B cell (primary cell): ENCODE measurements around the gene PRPF38B. TPM values are rescaled to one million over a fixed set of nuclear protein-coding genes. Genes with fewer than 3 reads are reported as not detected.
A peak's percentile ranks its signal among the peaks of the same experiment; 100 is the strongest.

ENCODE experiments used
- ATAC-seq: fragments of 200-7000 bp; cut with Tn5 transposase; one replicate; pipeline ENCODE4 v1.10.0; 2021; ENCODE audit warnings: low read depth, mild to moderate bottlenecking, moderate number of reproducible peaks, moderate library complexity
- CTCF ChIA-PET: fragments of 350-600 bp; sonication (Branson Sonifier 250); formaldehyde crosslinking; loops from one replicate; lab custom pipeline; 2021; ENCODE audit warnings: antibody characterized with exemption, inconsistent platforms; lab: Charles Lee
- POLR2A ChIA-PET: fragments of 350-600 bp; sonication (Branson Sonifier 250); formaldehyde crosslinking; loops from one replicate; lab custom pipeline; 2021; ENCODE audit warnings: antibody characterized with exemption; lab: Charles Lee
- DNase-seq: peaks from one replicate; pipeline ENCODE4 v3.0.0; 2013
- H2AFZ ChIP-seq: 2 replicates; pipeline ENCODE4 v1.6.1; 2012; ENCODE audit warnings: mild to moderate bottlenecking, low read depth, low read length; ENCODE audit not compliant: insufficient read depth, poor library complexity, severe bottlenecking
- H3K27ac ChIP-seq, 2 donors: 1 replicate in 1 of 2; 2 replicates in 1 of 2; pipeline ENCODE4 v1.5.1; 2012 to 2013; ENCODE audit warnings: low read length in 2 of 2, mild to moderate bottlenecking in 2 of 2, moderate library complexity in 1 of 2
- H3K27me3 ChIP-seq, 4 experiments: fragments of 200-600 bp in 1 of 4; sonication (generic) in 1 of 4; replicated peaks in 1 of 4; 1 replicate in 2 of 4; 2 replicates in 2 of 4; pipeline versions ENCODE4 v1.6.1 to v1.7.0; 2013 to 2016; ENCODE audit warnings: low read length in 3 of 4, mild to moderate bottlenecking in 2 of 4, mixed read lengths in 1 of 4, moderate library complexity in 1 of 4; ENCODE audit not compliant: insufficient read depth in 4 of 4, control insufficient read depth in 3 of 4; ENCODE audit errors: control extremely low read depth in 1 of 4
- H3K36me3 ChIP-seq, 2 experiments: replicated peaks in 1 of 2; 1 replicate in 1 of 2; 2 replicates in 1 of 2; pipeline versions ENCODE4 v1.6.1 to v1.7.1; 2013; ENCODE audit warnings: low read length in 1 of 2; ENCODE audit not compliant: insufficient read depth in 2 of 2, control insufficient read depth in 1 of 2; ENCODE audit errors: control extremely low read depth in 1 of 2, extremely low read depth in 1 of 2
- H3K4me1 ChIP-seq, 2 donors: fragments of 200-600 bp in 1 of 2; sonication (generic) in 1 of 2; 1 replicate in 1 of 2; 2 replicates in 1 of 2; pipeline versions ENCODE4 v1.5.1 to v1.6.1; 2013 to 2017; ENCODE audit warnings: low read length in 2 of 2; ENCODE audit not compliant: control insufficient read depth in 2 of 2, insufficient read depth in 2 of 2
- H3K4me2 ChIP-seq: replicated peaks from 2 replicates; pipeline ENCODE3; 2012; ENCODE audit warnings: mild to moderate bottlenecking, low read depth, low read length; ENCODE audit not compliant: poor library complexity, severe bottlenecking
- H3K4me3 ChIP-seq, 5 experiments: fragments of 200-600 bp in 1 of 5; sonication (generic) in 1 of 5; 1 replicate in 3 of 5; 2 replicates in 2 of 5; pipeline versions ENCODE4 v1.5.1 to v1.7.0; 2011 to 2016; ENCODE audit warnings: low read length in 4 of 5, mild to moderate bottlenecking in 4 of 5, low read depth in 2 of 5, control low read depth in 1 of 5, moderate library complexity in 1 of 5; ENCODE audit not compliant: insufficient read depth in 1 of 5; ENCODE audit errors: control extremely low read depth in 1 of 5, extremely low read depth in 1 of 5
- H3K79me2 ChIP-seq: fragments of 200-600 bp; sonication (generic); one replicate; pipeline ENCODE4 v1.6.0; 2016; ENCODE audit warnings: low read length; ENCODE audit not compliant: control insufficient read depth, insufficient read depth
- H3K9ac ChIP-seq: fragments of 200-600 bp; sonication (generic); 2 replicates; pipeline ENCODE4 v1.6.1; 2017; ENCODE audit warnings: mild to moderate bottlenecking, low read length, moderate library complexity
- H3K9me3 ChIP-seq, 3 donors: one replicate each; pipeline versions ENCODE4 v1.6.1 to v1.7.1; 2013; ENCODE audit warnings: low read length in 2 of 3; ENCODE audit not compliant: control insufficient read depth in 2 of 3, insufficient read depth in 1 of 3; ENCODE audit errors: control extremely low read depth in 1 of 3
- H4K20me1 ChIP-seq: 2 replicates; pipeline ENCODE4 v1.6.0; 2012; ENCODE audit warnings: mild to moderate bottlenecking, low read length; ENCODE audit not compliant: insufficient read depth, control insufficient read depth, poor library complexity, severe bottlenecking
- H3K27ac Mint-ChIP-seq: one replicate; pipeline ENCODE4 v1.8.0; 2021; ENCODE audit warnings: mixed read lengths
- H3K27me3 Mint-ChIP-seq: one replicate; pipeline ENCODE4 v1.8.0; 2021; ENCODE audit warnings: mixed read lengths
- H3K4me1 Mint-ChIP-seq: one replicate; pipeline ENCODE4 v1.8.0; 2021; ENCODE audit warnings: mixed read lengths
- H3K4me3 Mint-ChIP-seq: one replicate; pipeline ENCODE4 v1.8.0; 2021; ENCODE audit warnings: mixed read lengths
- H3K9me3 Mint-ChIP-seq: one replicate; pipeline ENCODE4 v1.8.0; 2022; ENCODE audit warnings: mixed read lengths; ENCODE audit not compliant: insufficient read depth
- CTCF ChIP-seq: fragments of 200-600 bp; IDR thresholded peaks from one replicate; pipeline ENCODE4 v1.8.0; 2022; ENCODE audit warnings: antibody characterized with exemption, mild to moderate bottlenecking
- EZH2 ChIP-seq: IDR thresholded peaks from 2 replicates; pipeline ENCODE4 v1.6.1; 2012; ENCODE audit warnings: borderline replicate concordance, low read depth, mild to moderate bottlenecking, moderate library complexity, low read length; ENCODE audit not compliant: insufficient read depth, poor library complexity, severe bottlenecking
- WGBS: methylation state at CpG from one replicate; pipeline ENCODE4 v1.1.5; 2013; ENCODE audit warnings: missing lambda C conversion rate; ENCODE audit not compliant: insufficient coverage; 5-methylcytosine and 5-hydroxymethylcytosine counted together
- intact Hi-C: fragments of 100-400 bp; cut with micrococcal nuclease; formaldehyde crosslinking; loops from one replicate; pipeline ENCODE4 v1.10.0; 2022
- polyA plus RNA-seq: library from polyadenylated mRNA; depleted of rRNA; stranded (reverse); fragments of >200 nt; gene quantifications from 2 replicates; pipeline ENCODE4 v1.2.3, GENCODE V29; 2012
- total RNA-seq, 2 donors: library from RNA; stranded (reverse); fragments of 120-200 nt in 1 of 2; gene quantifications; 1 replicate in 1 of 2; 2 replicates in 1 of 2; pipeline versions ENCODE4 v1.2.3 to v1.2.4, GENCODE V29; 2013 to 2022

The PRPF38B gene
- total and polyA plus RNA-seq, 2 donors (not counting 1 experiment from before 2014, with no cell fraction given) = 48.7 to 114 TPM

DNA sequence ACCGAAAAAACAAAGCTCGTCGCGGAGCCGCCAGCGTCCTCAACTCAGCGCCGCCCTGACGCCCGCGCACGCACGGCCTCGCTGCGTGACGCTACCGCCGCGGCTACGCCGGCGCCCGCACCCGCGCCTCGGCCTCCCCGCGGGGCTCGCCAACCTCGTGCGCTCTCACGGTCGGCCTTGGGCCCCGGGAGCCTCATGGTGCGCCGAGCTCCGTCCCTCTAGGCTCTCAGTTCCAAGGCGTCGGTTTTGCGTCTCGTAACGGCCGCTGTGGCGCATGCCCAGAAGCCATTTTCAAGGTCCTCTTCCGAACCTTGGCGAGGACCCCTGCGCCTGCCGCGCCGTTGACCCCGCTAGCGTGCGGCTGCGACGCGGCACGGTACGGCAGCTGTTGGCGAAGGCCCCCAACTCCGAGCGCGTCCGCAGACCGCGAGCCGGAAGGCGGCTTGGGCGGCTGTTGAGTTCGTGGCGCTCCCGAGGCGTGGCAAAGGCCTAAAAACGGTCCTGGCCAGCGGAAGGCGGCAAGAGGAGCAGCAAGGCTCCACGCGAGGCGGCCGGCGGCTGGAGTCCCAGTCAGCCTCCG lies 31.0 kb upstream of the PRPF38B start, which contains the start of gene HENMT1:
HENMT1 (minus strand) TSS at position 64 of the 580 bp plus-strand sequence. CDS start 1,209 bp downstream, outside the sequence.
- H3K4me1 ChIP-seq = peaks cover 8 to 10% of the 10 kb centered on the region in 2 donors
- peak; percentile 84 for ATAC-seq
- H3K9ac ChIP-seq = peak within 1 kb of the TSS; percentile 83
- no peaks in the 10 kb centered on the region for H4K20me1 ChIP-seq
- H3K27ac Mint-ChIP-seq = peak within 1 kb of the TSS; percentile 96
- H3K4me3 Mint-ChIP-seq = peak within 1 kb of the TSS; percentile 88
- H3K79me2 ChIP-seq = no peaks in the 10 kb centered on the region
- under 1% methylated on average over 81 of the region's 81 CpGs for WGBS
- no peaks in the 10 kb centered on the region for H3K27me3 ChIP-seq
- POLR2A ChIA-PET = interaction anchor here (0.7 to 2.2 kb wide), 5 partner anchors 9 to 461 kb away, joined by 4 to 45 read pairs (median 6); partner anchors contain the start of genes PRPF38B and SLC25A24
- H2AFZ ChIP-seq = peak within 1 kb of the TSS; percentile 80
- peak within 1 kb of the TSS; percentile 94 to 95 for H3K27ac ChIP-seq
- H3K27me3 Mint-ChIP-seq = no peaks in the 10 kb centered on the region
- H3K9me3 ChIP-seq = no peaks in the 10 kb centered on the region
- intact Hi-C loops = loop anchor here (1.0 to 5.0 kb wide), 6 partner anchors 31 to 459 kb away; partner anchors contain the start of genes GPSM2, PRPF38B, SLC25A24 and STXBP3
- no peaks in the 10 kb centered on the region for H3K9me3 Mint-ChIP-seq
- peak; percentile 94 for DNase-seq
- no peak for TF ChIP-seq CTCF
- TF ChIP-seq EZH2 = no peak
- H3K36me3 ChIP-seq = no peaks in the 10 kb centered on the region
- H3K4me2 ChIP-seq = peak within 1 kb of the TSS; percentile 72
- peak within 1 kb of the TSS; percentile 2 to 69 (median 59) for H3K4me3 ChIP-seq
- CTCF ChIA-PET = interaction anchor here (0.6 to 2.3 kb wide), 8 partner anchors 17 to 439 kb away, joined by 3 to 11 read pairs (median 5); partner anchors contain the start of genes EEIG2, GPSM2 and PRPF38B
- peaks cover 12% of the 10 kb centered on the region for H3K4me1 Mint-ChIP-seq

DNA sequence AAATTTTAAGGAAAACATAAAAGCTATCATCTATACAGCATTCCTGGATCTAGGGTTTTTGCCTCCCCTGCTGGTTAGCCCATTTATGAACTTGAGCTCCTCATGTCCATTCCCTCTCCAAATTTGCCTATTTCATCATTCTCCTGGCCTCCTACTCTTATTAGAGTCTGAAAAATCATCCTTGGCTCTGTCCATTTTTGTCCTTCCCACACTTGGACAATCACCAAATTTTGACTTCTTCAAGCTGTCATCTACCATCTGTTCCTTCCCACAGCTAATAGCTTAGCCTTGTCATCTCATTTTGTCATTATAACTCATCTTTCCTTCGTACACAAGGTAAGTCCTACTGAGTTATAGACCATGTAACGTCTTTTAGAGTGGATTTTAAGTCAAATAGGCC lies 29.0 kb upstream of the PRPF38B start:
- H3K4me2 ChIP-seq = no peak overlapping the region
- H3K79me2 ChIP-seq = no peaks in the 10 kb centered on the region
- H3K27ac ChIP-seq = no peak overlapping the region
- H3K4me1 ChIP-seq = peaks cover 8 to 10% of the 10 kb centered on the region in 2 donors
- CTCF ChIA-PET = interaction anchor here (1.0 to 2.5 kb wide), 2 partner anchors 29 to 102 kb away, joined by 3 to 12 read pairs; partner anchors contain the start of gene PRPF38B
- Mint-ChIP-seq H3K4me3 (peak overlapping the region; percentile 73), H3K4me1 (peaks cover 12% of the 10 kb centered on the region), H3K27ac (peak overlapping the region; percentile 80), H3K27me3 (no peaks in the 10 kb centered on the region), H3K9me3 (no peaks in the 10 kb centered on the region)
- DNase-seq (no peak), ATAC-seq (no peak)
- WGBS = no CpG with 5 or more reads among the region's 2 CpGs
- H3K4me3 ChIP-seq = no peak overlapping the region
- H3K36me3 ChIP-seq = no peaks in the 10 kb centered on the region
- intact Hi-C loops = loop anchor here (5.0 kb wide), 1 partner anchor 461 kb away; the partner anchor contains the start of gene SLC25A24
- H2AFZ ChIP-seq = no peak overlapping the region
- no peaks in the 10 kb centered on the region for H3K9me3 ChIP-seq
- no peaks in the 10 kb centered on the region for H4K20me1 ChIP-seq
- H3K27me3 ChIP-seq = no peaks in the 10 kb centered on the region
- H3K9ac ChIP-seq = no peak overlapping the region
- POLR2A ChIA-PET = interaction anchor here (1.0 kb wide), 1 partner anchor 29 kb away, joined by 5 read pairs; the partner anchor contains the start of gene PRPF38B
- TF ChIP-seq EZH2 = no peak
- TF ChIP-seq CTCF = no peak
